Inferior parietal cortex (tissue), 1 donor: Measurements from ENCODE around the gene CTNNA1.

Source experiments
- DNase-seq: peaks from one replicate; pipeline ENCODE4 v3.0.0-alpha.2; 2016; ENCODE audit errors: extremely low spot score

The CTNNA1 gene

GRCh38 chr5:138930371-138931097 is 177.3 kb downstream of the CTNNA1 start:
- no peak for DNase-seq

DNA sequence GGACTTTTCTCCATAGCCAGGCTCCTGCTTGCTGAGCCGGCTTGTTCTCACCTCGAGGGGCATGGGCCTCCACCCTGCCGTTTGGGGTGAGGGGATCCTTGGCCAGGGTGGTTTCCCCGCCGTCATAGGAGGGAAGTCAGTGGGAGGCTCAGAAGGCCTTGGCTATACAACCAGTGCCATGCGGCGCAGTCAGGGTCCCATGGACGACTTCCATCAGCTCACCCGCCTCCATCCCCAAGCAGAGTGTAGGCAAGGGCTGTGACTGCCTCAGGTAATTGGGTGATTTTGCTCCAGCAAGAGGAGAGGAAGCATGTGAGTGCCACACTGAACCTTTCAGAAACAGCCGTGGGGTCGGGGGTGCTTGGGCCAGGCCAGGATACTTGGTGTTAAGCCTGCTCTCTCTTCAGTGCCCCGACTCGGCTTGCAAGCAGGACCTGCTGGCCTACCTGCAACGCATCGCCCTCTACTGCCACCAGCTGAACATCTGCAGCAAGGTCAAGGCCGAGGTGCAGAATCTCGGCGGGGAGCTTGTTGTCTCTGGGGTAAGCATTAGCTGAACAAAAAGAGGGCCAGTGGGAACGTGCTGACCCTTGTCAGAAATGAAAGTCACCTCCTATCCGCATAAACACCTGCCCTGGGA is 179.1 kb downstream of the CTNNA1 start:
- DNase-seq, result no peak

- no peak for DNase-seq
Measured at GRCh38 chr5:138933522-138934290, 180.5 kb downstream of the CTNNA1 start.

DNA sequence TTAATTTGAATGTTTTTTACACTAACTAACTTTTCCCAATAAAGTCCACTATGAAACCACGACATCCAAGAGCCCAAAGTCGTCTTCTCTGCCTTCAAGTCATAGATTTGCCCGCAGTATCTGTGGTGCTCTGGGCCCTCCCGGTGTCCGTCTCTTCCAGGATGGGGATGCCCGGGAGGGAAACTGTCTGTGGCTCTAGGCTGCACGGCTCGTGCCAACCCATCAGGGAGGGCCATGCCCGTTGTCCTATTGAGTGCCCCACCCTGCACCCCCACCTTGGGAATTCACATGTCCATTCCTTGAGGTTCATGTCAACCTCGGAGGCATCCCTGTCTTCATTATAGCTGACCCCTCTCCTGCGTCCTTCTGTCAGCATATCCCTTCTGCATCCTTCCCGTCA is 181.7 kb downstream of the CTNNA1 start:
- DNase-seq, result no peak

GRCh38 chr5:138935466-138935865 is 182.2 kb downstream of the CTNNA1 start:
- no peak for DNase-seq

- no peak for DNase-seq
Measured at GRCh38 chr5:138936225-138936967, 183.2 kb downstream of the CTNNA1 start.

- DNase-seq, result no peak
Measured at GRCh38 chr5:138936968-138937345, 183.7 kb downstream of the CTNNA1 start.

- DNase-seq, result no peak
Measured at GRCh38 chr5:138937392-138938387, 184.5 kb downstream of the CTNNA1 start.

DNA sequence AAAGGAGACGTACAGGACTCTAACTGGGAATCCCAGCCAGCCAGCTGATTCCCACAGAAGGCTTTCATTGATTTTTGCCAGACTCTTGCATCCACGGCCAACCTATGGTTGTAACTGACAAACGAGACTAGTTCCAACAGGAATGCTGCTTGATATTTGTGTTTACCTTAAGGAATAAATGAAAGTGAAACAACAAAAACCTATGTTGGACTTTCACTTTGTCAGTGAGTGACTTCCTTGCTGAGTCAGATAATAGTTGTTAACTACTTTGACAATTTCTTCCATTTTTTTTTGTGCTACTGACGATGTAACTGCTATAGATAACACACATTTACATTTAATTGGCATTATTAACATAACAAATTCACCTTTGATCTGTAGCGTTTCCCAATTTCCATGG is 185.3 kb downstream of the CTNNA1 start:
- DNase-seq, result no peak

- no peak for DNase-seq
Measured at GRCh38 chr5:138942066-138942465, 188.8 kb downstream of the CTNNA1 start.

DNA sequence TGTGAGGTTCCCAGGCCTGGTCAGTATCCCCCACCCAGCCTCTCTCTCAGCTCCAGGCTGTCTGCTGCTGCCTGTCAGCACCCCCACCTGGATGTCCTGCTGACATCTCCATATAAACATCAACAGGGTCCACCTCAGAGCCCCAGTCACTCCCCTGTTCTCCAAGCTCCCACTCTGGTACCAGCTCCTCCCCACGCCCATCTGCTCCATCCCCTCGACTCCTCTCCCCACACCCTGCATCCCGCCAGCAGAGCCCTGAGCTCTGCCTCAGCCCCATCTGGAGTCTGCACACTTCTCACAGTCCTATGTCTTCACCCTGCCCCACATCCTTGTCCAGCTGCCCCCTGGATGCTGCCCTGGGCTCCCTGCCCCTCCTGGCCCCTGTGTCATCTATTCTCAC is 189.6 kb downstream of the CTNNA1 start:
- DNase-seq, result no peak

DNA sequence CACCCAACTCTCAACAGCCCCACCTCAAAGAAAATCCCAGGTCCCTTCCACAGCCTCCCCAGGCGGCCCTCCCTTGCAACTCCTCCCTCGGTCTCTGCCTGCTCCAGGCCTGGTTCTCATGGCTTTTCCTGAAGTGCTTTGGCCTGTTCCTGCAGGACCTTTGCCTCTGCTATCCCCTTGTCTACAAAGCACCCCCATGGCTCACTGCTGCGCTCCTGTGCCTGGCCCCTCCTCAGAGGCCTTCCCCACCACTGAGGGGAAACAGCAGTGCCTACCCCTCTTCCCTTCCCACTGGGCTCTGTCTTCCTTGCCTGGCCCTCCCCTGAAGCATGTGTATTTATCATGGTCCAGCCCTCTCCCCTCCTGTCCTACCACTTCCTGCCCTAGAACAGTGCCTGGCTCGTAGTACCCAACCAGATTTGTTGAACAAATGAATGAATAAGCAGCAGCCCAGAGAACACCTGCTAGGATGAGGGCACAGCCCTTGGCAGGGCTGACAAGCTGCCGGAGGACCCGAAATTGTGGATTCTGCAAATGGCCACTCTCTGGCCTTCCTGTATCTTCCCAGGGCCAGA is 190.5 kb downstream of the CTNNA1 start:
- DNase-seq, result no peak

DNA sequence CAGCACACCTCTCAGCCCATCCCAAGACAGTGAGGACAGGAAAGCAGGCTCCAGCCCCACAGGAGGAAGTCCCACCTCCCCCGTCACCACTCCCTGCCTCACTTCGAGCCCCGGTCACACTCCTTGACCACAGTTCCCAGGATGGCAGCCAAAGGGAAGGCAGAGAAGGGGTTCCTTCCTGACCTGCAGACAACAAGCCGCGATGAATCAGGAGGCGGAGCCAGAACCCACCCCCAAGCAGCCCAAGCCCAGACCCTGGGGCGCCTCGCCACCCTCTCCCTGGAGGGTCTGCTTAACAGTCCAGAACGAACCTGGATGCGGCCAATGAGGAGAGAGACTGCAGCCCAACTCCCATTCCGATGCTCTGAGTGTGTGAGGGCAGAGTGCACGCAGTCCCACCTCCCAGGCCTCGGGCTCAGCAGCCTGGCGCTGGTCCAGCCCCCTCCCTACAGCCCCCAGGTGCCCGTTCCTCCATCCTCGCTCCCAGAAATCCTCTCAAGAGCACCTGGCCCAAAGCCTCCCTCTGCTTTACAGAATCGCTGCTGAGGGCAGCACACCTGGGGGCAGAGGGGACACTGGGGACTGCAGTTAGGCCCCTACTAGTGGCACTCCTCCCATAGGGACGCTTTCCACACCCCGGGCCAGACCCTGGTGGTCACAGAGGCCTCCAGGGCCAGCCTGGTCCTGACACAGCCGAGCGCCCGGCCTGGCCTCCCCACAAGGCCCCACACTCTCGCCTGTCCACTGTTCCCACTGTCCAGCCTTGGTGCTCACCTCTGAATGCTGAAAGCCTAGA is 191.5 kb downstream of the CTNNA1 start:
- DNase-seq, result no peak

- DNase-seq, result peak; percentile 65
Measured at GRCh38 chr5:138945421-138946240, 192.4 kb downstream of the CTNNA1 start.

DNA sequence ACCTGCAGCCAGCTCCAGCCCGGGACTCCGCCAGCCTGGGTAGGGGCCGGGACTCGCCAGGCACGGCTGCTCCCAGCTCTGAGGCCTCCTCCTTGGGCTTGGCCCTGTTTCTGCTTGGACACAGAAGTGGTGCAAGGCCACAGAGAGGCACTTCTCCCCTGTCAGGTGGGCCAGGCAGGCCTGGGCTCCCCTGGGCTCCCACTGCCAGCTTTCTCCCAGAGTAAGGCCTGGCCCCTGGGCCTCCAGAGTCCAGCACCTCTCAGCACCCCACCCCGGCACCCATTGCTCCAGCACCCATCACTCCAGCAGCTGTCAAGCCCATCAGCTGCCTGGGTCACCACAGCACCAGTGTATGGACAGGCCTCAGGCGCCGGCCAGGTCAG is 193.0 kb downstream of the CTNNA1 start:
- DNase-seq, result no peak

GRCh38 chr5:138946831-138947560 is 193.8 kb downstream of the CTNNA1 start:
- DNase-seq, result no peak

DNA sequence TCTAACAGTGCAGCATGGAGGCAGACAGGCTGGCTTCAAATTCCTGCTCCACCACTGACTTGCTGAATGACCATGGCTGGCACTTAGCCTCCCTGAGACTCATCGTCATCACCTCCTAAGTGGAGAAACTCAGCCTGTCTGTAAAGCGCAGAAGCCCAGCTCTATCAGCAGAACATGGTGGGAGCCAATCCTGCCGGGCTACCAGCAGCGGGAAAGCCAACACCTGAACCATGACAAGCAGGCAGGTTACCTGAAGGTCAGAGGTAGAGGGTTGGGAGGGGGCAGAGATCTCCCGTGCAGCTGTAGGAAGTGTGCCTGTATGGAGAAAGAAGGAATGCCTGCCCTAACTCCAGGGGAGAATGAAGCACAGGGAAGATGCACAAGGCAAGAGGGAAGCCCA is 194.6 kb downstream of the CTNNA1 start:
- no peak for DNase-seq
